Left renal cortex interstitium (tissue), 4 donors: Measurements from ENCODE around the gene OSBPL6. TPM values are rescaled to one million over a fixed set of nuclear protein-coding genes. Genes with fewer than 3 reads are reported as not detected.
"Not testable (repeated sequence)": the region's sequence is repeated elsewhere in the genome, so short reads cannot be mapped to it uniquely, and the experiment has no call there.

Source experiments
- DNase-seq, 4 donors: peaks; one replicate each; pipeline ENCODE4 v3.0.0-alpha.2; 2013; ENCODE audit warnings: low read depth in 4 of 4, low spot score in 2 of 4, missing footprints in 1 of 4
- polyA plus RNA-seq, 4 donors: library from polyadenylated mRNA; unstranded; fragments of 120-200 nt; gene quantifications; one replicate each; pipeline ENCODE4 v1.2.1, GENCODE V29; 2013; ENCODE audit not compliant: insufficient read length in 4 of 4

Gene OSBPL6
- polyA plus RNA-seq, 4 donors: 5.5 to 6.8 (median 6.3) TPM

DNA sequence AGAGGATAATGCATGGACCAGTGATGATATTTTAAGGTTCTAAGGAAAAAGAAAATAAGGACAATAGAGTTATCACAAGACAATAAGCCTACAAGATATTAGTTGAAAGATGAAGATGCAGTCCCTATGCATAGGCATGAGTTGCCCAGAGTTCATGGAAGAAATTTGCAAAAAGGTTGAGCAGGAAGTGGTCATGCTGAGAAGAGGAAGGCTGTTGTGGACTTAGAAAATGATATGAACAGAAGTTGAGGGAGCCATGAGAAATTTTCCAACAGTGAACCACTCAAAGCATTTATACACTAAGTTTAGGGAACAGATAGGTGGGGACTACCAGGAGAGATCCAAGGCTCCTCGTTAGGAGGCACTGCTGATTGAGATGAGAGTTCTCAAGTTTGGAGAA is 3.5 kb downstream of the OSBPL6 start:
- no peak for DNase-seq

DNA sequence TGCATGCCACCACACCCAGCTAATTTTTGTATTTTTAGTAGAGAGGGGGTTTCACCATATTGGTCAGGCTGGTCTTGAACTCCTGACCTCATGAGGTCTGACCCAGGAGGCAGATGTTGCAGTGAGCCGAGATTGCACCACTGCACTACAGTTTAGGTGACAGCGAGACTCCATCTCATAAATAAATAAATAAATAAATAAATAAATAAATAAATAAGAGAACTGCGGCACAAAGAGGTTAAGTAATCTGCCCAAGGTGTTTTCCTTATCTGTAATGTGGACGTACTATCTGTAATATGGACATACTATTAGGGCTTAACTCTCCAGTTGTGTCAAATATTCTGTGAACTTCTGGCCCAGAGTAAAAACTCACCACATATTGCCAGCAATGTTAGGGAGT is 4.1 kb downstream of the OSBPL6 start:
- not testable (repeated sequence) for DNase-seq

DNA sequence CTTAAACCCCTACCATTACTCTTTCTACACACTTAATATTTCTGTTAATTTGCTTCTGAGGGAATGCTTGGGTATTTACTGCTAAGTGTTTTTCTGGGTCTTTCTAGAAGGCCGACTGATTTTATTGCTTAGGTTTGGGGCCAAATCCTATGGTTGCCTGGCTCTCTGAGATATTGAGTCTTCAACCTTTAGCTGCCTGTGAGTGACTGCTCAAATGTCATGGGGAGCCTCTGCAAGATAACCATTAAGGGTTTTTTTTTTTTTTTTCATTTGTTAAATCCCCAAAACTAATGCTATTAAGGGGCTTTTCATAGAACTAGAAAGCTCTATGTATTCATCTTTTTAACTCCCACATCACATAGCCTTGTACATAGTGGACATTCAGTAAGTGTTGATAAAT is 5.0 kb downstream of the OSBPL6 start:
- no peak for DNase-seq

DNA sequence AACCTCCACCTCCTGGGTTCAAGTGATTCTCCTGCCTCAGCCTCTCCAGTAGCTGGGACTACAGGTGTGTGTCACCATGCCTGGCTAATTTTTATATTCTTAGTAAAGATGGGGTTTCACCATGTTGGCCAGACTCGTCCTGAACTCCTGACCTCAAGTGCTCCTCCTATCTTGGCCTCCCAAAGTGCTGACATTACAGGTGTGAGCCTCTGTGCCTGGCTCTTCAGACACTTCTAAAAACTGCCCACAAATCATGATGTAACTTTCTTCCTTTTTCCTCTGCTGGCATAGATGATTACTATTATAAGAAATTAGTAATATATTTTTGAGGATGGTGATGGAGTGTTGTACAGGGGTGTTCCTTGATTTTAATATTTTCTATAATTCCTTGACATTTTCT is 6.0 kb downstream of the OSBPL6 start:
- no peak for DNase-seq

DNA sequence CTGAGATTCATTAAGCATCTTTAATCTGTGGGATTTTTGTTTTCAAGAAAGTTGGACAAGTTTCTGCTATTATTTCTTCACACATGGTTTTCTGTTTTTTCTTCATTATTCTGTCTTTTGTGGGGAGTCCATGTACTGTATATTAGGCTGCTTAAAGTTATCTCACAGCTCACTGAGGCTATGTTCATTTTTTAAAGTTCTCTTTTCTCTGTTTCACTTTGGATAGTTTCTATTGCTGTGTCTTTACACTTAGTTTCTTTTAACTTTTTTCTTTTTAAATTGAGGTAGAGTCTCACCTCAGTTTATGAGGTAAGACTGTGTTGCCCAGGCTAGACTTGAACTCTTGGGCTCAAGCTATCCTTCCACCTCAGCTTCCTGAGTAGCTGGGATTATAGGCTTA is 8.6 kb downstream of the OSBPL6 start:
- no peak for DNase-seq

DNA sequence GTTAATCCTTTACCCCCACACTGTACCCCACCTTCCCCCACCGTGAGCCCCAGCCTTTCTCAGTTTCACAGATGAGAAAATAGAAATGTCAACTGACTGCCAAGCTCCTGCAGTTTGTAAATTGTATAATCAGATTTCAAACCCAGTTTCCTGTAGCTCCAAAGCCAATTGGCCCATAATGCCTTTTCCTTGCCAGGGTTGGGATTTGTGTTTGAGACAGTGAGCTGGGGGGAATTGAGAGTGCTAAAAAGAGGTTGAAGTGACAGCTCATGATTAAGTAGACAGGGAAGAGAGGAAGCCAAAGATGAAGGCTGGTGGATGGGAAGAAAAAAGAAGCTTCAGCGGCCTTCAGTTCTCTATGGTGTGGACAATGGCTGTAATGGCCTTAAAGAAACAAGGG is 10.7 kb downstream of the OSBPL6 start:
- DNase-seq: no peak

DNA sequence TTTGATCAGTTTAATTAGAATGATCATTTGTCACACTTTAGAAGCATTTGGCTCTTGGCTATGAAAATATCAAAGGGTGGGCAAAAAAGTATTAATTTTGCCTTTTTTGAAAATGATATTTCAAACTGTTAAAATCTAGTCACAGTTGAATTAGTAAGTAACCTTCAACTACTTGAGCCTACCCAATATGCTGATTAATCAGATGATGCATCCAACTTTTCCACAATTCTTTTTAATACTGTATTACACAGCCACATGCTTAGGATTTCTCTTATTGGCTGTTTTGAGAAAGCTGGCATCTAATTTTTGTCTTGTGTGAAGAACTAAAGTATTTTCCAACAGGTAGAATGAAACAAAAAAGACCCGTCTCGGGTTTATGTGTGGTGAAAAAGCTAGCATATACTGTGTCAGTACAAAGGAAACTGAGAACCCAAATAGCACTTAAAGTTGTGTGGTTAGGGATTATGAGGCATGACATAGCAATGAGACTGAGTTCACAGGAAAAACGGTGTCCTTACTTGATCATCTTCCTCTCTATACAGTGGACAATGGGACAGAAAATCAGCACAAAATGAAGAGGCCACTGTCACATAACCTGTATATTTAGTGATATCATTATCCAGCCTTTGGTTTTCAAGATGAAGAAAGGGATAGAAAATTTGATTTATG is 11.7 kb downstream of the OSBPL6 start:
- DNase-seq: no peak

DNA sequence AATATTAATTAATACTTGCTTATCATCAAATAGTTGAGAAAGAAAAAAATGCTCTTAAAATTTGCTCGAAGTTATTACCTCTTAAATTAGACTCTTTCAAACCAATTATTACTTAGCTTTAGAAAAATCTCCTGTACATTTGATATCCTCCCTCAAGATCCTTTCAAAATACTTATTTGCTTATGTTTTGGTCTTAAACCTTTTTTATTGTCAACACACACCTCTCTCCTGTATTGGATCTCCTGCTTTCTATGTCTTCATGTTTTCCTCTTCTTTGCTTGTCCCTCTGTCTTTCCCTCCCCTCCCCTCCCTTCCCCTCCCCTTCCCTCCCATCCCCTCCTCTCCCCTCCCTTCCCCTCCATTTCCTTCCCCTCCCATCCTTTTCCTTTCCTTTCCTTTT is 14.0 kb downstream of the OSBPL6 start:
- no peak for DNase-seq

DNA sequence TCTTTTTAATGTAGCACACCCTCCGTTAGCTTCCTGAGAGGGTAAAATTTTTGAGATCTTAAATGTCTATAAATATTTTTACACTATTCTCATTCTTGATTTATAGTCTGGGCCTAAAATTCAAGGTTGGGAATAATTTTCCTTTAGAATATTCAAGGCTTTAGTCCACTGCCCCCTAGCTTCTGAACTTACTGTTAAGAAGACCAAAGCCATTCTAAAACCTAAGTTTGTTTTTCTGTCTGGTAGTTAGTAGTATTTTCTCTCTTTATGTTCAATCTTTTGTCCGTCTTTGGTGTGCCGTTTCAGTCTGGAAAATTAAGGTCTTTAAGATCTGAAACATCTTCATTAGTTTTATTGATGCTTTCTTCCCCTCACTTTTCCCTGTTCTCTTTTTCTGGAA is 14.5 kb downstream of the OSBPL6 start:
- DNase-seq: no peak

DNA sequence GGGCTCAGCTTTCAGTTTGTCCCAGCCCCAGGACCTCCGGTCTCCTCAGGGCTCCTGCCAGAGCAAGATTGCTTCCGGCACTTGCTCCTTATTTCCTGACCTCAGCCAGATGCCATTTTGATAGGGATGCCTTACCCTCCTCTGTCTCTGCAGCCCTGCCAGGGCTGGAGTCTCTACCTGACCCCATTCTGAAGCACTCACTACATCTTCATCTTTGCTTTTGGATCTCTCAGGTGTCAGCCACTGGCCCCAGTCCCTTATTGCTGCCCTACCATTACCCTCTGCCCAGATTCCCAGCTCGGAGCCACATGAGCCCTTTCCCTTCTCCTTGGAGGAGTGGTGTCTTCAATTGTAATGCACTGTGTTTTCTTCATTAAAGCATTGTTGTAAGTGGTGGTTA is 17.1 kb downstream of the OSBPL6 start:
- no peak for DNase-seq

DNA sequence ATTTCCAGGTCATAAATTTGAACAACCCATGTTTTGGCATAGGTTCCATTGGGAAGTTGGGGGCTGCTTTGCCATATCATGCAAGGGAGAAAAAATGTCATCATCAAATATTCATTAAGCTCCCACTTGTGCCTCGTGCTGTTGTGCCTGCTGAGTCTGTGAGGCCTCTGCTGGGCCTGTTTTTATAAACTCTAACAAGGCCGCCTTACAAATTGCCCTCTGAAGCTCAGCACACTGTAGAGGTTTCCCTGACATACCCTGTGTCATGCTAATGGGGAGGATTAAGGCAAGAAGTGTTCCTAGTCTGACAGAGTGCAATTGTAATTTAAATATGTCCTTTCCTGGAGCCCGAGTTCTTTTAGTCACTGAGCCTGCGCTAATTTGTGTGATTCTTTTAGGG is 17.6 kb downstream of the OSBPL6 start:
- DNase-seq: no peak

DNA sequence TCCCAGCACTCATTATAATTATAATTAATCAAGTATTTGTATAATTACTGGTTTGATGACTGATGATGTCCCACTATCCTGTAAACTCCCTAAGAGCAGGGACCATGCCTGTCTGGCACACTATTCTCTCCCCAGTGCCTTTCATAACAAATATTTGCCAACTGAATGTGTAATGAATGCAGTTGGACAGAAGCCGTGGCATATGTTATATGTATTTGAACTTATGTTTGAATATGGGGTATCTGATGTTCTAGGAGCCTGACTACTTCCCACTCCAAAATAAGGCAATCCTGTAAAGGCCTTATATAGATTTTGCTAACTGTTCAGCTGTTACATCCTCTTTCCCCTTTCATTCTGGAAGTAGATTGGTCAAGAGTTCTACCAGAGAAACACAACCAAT is 19.7 kb downstream of the OSBPL6 start:
- DNase-seq: no peak

DNA sequence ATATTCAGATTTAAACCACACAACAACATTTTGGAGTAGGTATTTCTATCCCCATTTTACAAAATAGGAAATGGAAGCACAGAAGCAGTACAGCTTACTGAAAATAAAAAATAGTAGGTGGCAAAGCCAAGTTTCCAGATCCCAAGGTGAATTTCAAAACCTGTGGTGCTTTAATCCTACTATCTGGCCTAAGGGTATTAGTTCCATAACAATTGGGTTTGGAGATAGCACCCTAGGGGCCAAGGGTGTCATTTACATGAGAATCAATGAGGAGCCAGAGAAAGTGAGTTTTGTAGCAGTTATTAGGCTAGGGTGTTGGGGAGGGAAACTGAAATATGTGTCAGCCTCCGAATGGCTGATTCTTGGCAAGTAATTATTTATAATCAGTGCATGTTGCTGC is 24.9 kb downstream of the OSBPL6 start:
- DNase-seq: no peak

DNA sequence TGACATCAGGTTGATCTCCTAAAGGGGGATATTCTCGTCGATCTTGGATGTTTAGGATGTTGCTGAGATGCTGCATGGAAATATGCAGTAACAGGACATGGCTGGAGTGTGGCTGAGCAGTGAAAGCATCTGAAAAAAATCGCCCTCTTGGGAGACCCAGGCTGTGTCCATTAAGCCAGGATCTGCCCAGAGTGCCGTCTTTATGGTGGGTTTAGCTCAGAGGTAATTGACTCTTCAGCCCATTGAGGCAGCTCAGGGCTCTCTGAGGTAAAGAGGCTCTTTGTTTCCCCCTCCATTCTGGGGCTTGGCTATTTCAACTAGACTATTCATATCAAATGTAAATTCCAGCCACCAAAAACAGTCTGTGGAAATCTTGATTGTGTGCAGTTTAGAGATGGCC is 26.5 kb downstream of the OSBPL6 start:
- no peak for DNase-seq

DNA sequence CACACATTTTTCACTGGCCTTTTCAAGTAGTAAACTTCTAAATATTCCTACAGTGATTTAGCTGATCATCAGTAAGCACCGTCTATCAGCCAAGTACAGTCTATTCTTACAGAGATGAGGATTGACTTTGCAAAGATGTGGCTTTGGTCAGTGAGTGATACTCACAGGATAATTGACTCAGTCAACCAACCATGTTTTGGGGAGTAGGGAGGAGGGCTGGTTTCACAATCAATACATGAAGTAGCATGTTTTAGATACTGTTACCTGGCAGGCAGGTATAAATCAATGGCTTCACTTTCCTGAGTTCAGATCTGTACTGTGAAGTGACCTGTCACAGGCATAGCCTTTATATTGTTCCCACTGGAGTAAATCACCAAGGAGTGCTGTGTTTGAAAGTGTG is 27.2 kb downstream of the OSBPL6 start:
- DNase-seq: no peak

DNA sequence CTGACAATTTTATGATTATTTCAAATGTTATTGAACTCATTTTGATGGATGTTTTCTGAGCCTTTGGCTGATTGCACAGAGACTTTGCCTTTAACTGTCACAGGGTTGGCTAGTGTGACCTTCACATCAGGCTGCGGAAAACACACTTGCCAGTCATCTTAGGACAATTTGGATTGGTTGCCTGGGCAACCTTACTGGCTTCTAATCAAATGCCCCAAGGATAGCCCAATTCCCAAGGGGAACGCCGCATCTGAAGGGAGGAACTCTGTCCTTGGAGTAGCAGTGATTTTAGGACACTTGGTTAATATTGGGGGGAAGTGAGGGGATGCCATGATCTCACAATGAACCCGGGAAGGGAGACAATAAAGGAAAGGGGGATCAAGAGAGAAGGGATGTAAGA is 29.5 kb downstream of the OSBPL6 start:
- DNase-seq: no peak

DNA sequence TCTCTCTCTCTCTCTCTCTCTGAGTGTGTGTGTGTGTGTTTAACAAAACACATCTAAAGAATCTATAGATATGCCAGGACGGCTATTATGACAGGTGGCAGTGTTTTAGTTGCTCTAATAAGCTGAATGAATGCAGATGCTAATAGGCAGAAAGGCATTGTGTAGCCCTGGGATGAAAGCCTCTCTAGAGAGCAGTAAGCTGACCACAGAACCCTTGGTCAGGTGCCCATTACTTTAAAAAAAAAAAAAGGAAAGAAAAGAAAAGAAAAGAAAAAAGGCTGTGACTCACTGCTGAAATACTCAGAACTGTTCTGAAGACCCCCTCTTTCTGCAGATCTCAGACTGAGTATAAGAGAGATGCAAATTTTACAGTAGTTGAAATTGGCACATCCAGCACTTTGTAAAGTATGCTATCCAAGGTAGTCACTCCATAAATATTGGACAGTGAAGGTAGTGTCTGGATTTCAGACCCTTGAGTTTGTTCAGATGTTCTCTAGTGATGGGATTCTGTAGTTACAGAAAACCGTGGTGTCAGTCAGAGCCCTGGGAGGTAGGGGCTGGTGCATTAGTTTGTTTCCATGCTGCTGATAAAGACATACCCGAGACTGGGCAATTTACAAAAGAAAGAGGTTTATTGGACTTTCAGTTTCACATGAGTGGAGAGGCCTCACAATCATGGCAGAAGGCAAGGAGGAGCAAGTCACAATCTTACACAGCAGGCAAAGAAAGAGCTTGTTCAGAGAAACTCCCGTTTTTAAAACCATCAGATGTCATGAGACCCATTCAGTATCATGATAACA is 30.9 kb downstream of the OSBPL6 start:
- no peak for DNase-seq

DNA sequence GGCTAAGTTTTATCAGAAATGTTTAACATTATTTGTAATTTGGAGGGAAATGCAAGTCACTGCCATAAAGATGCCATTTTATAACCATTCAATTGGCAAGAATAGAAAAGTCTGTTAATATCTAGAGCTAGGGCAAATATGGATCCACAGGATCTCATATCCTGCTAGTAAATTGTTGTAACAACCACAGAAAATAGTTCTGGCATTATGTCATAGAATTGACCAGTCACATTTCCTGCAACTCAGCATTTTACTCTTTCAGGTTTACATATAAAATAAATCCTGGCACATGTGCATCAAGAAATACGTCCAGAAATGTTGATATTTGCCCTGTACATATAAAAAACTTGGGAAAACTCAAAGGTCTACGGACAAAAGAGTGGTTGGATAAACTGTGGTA is 32.9 kb downstream of the OSBPL6 start:
- no peak for DNase-seq

DNA sequence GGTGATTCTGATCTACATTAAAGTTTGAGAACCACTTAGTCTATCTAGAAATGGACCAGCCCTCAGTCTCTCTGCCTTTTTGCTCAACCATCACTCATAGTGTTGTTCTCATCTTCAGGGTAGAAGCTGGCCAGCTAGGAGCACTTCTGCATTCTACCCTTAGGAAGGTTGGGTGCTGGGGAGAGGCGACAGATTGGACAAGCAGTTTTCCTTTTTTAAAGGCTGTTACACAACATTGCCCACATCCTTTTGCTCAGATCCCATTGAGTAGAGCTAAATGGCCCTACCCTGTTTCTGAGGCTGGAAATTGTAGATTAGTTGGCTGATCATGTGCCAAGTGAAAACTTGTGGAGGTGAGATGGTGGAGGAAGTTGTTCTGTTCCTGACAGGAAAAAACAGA is 35.6 kb downstream of the OSBPL6 start:
- no peak for DNase-seq

DNA sequence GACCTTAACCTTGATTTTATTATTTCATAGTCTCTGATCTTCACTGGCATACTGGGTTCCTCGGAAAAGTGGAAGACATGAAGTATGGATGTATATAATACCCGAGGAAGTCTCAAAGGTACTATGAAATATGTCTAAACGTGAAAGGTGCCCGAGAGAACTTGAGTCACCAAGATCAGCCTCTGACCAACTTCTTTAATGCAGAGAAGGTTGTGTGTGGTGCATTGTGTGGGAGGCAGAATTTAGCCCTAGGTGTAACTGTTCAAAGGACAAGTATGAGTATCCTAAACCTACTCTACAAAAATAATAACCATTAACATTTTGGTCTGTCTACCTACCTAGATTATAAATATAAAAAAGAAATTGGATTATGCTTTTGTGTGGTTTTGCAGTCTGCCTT is 36.1 kb downstream of the OSBPL6 start:
- DNase-seq: no peak

DNA sequence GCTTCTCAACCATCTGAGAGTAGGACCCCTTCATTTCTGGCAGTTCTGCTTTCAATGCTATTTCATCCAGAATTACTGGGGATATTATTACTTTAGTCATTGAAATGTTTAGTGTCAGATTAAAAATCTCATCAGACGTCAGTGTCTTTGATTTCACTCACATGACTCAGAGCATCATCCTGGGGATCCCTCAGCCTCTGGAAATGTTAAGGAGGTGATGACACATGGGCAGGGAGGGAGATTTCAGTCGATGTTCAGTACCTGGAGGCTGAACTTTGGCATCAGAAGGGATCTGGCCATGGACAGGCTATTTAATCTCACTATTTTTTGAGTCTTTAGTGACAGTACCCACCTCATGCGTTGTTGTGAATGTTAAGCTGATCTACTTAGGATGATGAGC is 39.1 kb downstream of the OSBPL6 start:
- DNase-seq: no peak

DNA sequence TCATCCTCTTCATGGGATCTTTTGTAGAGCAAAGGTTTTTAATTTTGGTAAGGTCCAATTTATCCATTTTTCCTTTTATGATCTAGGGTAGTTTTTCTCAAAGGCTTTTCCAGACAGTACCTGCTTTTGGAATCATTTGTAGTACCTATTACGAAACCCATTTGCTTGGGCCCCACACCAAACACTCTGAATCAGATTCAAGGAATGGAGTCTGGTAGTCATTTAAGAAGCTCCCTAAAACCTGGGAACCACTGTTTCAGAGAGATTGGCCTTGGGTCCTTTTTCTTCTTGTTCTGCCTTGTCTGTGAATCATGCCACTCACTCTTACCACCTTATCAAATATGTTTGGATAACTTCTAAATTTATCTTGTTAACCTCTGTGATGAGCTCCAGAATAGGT is 40.3 kb downstream of the OSBPL6 start:
- no peak for DNase-seq
